Smooth muscle cell of the coronary artery (primary cell): ENCODE results near the gene RRP9. TPM values are rescaled to one million over a fixed set of nuclear protein-coding genes. Genes with fewer than 3 reads are reported as not detected.

Source experiments
- total RNA-seq: library from RNA; depleted of rRNA; stranded (reverse); fragments of >200 nt; gene quantifications from 2 replicates; pipeline ENCODE4 v1.2.3, GENCODE V29; 2014; ENCODE audit warnings: low replicate concordance

The RRP9 gene
- total RNA-seq: 24.2 and 38.8 TPM in 2 replicates

GRCh38 chr3:51941798-51942602, at the start of gene RRP9, which contains the start of gene PARP3:
Gene RRP9, minus strand, starts transcription at chr3:51941904. Its CDS starts 37 bp downstream, at chr3:51941867.
Gene PARP3, plus strand, starts transcription at chr3:51942363. Its CDS starts 993 bp downstream, at chr3:51943356.

GRCh38 chr3:51982838-51983577, 41.3 kb upstream of the RRP9 start, which contains the start of gene ACY1:
Gene ACY1, plus strand, starts transcription at chr3:51983535. Its CDS starts 530 bp downstream, at chr3:51984065.

GRCh38 chr3:51974963-51975851, 33.5 kb upstream of the RRP9 start, which contains the start of gene ABHD14A:
Gene ABHD14A, plus strand, starts transcription at chr3:51975064. Its CDS starts 72 bp downstream, at chr3:51975136.

GRCh38 chr3:51967384-51968169, 25.9 kb upstream of the RRP9 start, which contains the start of gene PCBP4:
Gene PCBP4, minus strand, starts transcription at chr3:51967454. Its CDS starts 6,214 bp downstream, at chr3:51961240.

GRCh38 chr3:51955175-51955892, 13.6 kb upstream of the RRP9 start, which contains the start of gene GPR62:
Gene GPR62, plus strand, starts transcription at chr3:51955381. Its CDS starts 272 bp downstream, at chr3:51955653.

Other genes starting within 250 kb of the RRP9 start
- under 0.01 and 0.12 TPM in 2 replicates for gene GRM2, start 234.8 kb downstream of the RRP9 start, total RNA-seq
- not detected in 2 replicates for gene IQCF6, start 162.7 kb downstream of the RRP9 start, total RNA-seq
- gene IQCF2, start 80.3 kb downstream of the RRP9 start, total RNA-seq: not detected in 2 replicates
- gene IQCF5, start 66.3 kb downstream of the RRP9 start, total RNA-seq: not detected in 2 replicates
- gene IQCF1, start 38.6 kb downstream of the RRP9 start, total RNA-seq: not detected in 2 replicates
- 14.6 and 26.6 TPM in 2 replicates for gene PARP3, start 459 bp upstream of the RRP9 start, total RNA-seq
- under 0.01 TPM in 1 of 2 replicates, not detected in the other for gene GPR62, start 13.5 kb upstream of the RRP9 start, total RNA-seq
- gene PCBP4, start 25.6 kb upstream of the RRP9 start, total RNA-seq: 27.3 and 54.3 TPM in 2 replicates
- gene ABHD14B, start 32.1 kb upstream of the RRP9 start, total RNA-seq: 12.1 and 20.7 TPM in 2 replicates
- gene ABHD14A, start 33.2 kb upstream of the RRP9 start, total RNA-seq: 8.3 and 13.1 TPM in 2 replicates
- gene ACY1, start 41.6 kb upstream of the RRP9 start, total RNA-seq: 57.4 and 59.1 TPM in 2 replicates
- gene RPL29, start 54.0 kb upstream of the RRP9 start, total RNA-seq: 574 and 1,531 TPM in 2 replicates
- gene DUSP7, start 114.7 kb upstream of the RRP9 start, total RNA-seq: 3.0 and 8.2 TPM in 2 replicates
- 2.3 and 6.0 TPM in 2 replicates for gene POC1A, start 212.5 kb upstream of the RRP9 start, total RNA-seq